COR-L47 (cell line): ENCODE data around the gene TMEM30B.
"Not testable (repeated sequence)": the region's sequence is repeated elsewhere in the genome, so short reads cannot be mapped to it uniquely, and the experiment has no call there.

Experiments
- DNase-seq: peaks from one replicate; lab custom pipeline; 2025; lab: John Stamatoyannopoulos, UW

Gene TMEM30B, protein sequence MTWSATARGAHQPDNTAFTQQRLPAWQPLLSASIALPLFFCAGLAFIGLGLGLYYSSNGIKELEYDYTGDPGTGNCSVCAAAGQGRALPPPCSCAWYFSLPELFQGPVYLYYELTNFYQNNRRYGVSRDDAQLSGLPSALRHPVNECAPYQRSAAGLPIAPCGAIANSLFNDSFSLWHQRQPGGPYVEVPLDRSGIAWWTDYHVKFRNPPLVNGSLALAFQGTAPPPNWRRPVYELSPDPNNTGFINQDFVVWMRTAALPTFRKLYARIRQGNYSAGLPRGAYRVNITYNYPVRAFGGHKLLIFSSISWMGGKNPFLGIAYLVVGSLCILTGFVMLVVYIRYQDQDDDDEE

DNA sequence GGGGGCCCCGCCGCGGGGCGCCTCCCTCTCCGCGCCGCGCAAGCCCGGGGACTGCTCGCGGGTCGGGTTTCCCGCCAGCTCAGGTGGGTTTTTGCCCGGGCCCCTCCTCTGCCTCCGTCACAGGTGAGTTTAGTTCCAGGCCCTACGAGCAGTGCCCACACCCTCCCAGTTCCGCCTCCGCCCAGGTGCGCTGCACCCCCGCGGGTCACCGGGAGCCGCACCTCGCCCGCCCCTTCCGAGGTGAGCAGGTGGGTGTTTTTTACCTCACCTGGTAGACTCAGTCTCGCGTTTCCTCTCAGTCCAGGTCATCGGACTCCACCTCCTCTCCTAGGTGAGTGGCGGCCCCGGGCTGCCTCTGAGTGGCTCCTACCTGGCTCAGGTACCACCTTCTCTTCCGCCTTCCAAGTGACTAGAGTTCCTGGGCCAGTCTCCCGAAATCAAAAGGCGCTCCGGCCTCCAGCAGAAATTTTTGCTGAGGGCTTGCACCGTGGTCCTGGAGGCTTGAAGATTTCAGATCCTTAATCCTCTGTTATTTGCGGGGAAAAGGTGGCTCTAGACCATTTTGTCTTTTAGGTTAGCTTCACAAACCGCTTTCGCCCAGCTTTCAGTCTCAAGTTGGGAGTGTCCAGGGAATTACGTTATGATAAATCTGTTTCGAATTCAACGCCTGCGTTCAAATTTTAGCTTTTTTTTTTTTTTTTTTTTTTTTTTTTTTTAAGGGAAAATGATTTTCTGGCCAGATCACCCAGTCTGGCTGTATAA lies at the start of gene TMEM30B:
Gene TMEM30B, minus strand, starts transcription at position 153 of the 762 bp plus-strand sequence. CDS start 191 bp downstream, outside the sequence.
- DNase-seq = peak; percentile 30

DNA sequence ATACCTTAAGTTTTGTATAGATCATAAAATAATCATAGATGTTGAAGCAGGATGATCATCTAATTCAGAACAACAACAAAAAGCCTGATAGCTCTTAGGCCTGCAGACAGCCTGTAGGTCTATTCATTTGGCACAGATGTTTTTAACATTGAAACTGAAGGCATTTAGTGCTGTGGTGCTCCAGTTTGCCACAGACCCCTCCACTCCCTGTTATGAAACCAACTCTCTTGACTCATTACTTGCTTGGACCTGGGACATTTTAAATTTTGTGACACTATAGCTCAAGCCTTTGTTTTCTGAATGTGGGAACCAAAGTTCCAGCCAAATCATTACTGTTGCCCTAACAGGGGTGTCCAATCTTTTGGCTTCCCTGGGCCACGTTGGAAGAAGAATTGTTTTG lies 49.4 kb upstream of the TMEM30B start:
- no peak for DNase-seq

DNA sequence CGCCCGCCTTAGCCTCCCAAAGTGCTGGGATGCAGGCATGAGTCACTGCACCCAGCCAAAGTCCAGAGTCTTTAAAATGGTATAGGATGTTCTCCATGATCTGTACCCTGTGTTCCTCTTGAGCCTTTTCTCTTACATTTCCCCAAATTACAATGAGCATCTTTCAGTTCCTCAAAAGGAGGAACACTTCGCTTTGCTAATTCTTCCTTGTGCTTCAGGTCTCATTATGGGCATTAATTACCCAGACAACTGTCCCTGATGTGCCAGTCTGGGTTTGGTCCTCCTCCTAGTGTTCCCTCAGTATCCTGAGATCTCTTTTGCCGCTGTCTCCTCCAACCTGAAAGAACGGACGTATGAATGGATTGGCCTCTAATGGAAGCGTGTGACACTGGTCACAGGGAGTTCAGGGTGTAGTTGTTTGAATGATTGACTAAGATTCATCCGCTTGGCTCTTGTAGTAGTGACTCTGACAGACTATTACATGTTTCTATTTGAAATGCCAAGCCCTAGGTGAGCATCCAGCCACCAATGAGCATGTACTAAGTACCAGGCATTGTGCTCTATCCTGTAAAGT lies 48.4 kb upstream of the TMEM30B start:
- DNase-seq = no peak

DNA sequence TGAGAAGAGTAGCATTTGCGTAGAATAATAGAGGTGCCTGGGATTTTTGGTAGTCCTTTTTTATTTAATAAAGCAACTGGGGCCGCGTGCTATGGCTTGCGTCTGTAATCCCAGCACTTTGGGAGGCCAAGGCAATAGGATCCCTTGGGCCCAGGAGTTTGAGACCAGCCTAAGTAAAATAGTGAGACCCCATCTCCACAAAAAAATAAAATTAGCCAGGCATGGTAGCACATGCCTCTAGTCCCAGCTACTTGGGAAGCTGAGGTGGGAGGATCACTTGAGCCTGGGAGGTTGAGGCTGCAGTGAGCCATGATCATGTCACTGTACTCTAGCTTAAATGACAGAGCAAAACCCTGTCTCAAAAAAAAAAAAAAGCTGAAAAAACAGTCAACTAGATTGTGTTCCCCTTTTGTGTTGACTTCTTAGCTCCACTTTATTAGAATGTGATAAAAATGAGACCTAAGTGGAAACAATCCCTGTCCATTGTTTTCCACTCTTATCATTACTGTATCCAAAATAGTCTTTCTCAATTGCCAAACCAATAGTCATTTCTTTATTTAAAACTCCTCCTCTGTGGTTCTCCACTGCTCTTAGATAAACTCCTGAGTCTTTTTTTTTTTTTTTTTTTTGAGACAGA lies 47.6 kb upstream of the TMEM30B start:
- no peak for DNase-seq

DNA sequence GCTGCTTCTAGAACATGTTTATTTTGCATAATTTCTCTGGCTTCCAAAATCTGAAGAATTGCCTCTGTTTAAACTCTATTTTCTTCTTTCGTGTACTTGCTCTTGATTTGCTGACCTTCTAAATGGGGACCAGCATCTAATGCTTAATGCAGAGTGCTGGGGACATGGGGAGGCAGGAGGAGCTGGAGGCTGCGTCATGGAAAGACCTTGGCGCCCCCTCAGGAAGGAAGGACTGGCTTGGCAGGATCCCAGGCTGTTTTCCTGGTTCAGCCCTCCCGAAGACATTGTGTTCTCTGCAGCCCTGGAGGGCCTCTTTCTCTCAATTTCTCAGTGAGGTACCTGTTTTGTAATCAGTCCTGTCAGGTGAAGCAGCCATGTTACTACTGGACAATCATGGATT lies 45.7 kb upstream of the TMEM30B start:
- DNase-seq = no peak

DNA sequence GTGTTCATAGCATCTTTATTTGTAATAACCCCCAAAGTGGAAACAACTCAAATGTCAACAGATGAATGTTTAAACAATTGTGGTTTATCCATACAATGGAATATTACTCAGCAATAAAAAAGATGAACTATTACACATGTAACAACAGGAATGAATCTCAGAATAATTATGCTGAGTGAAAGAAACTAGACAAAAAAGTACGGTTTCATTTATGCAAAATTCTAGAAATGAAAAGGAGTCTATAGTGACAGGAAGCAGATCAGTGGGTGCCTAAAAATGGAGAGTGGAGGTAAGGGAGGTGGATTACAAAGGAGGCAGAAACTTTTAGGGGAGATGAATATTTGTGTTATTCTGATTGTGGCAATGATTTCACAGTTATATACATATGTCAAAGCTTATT lies 45.0 kb upstream of the TMEM30B start:
- DNase-seq = no peak

DNA sequence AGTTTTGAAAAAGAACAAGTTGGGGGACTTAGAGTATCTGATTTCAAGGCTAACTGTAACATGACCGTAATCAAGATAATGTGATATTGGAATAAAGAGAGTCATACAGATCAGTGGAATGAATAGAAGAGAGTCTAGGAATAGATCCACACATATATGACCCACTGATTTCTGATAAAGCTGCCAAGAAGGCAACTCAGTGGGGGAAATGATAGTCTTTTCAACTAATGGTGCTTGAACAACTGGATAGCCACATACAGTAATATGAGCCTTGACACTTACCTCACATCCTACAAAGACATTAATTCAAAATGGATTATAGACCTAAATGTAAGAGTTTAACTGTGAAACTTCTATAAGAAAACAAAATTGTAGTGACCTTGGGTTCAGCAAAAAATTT lies 44.0 kb upstream of the TMEM30B start:
- no peak for DNase-seq

DNA sequence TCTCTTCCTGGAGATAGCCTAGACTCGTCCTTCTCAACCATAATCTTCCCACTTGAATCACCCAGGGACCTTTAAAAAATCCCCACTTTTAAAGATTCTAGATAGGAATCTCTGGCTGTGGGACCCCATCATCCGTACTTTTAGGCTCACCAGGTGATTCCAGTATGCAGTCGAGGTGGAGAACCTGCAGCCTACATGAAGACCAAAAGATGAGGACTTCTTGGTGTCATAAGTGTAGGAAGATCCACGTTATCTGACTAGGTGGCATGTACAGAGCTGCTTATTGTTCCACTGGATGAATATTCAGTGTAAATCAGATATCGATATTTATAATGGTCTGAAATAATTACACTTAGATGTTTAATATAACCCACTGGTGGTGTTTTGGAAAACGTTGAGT lies 42.8 kb upstream of the TMEM30B start:
- DNase-seq = no peak

DNA sequence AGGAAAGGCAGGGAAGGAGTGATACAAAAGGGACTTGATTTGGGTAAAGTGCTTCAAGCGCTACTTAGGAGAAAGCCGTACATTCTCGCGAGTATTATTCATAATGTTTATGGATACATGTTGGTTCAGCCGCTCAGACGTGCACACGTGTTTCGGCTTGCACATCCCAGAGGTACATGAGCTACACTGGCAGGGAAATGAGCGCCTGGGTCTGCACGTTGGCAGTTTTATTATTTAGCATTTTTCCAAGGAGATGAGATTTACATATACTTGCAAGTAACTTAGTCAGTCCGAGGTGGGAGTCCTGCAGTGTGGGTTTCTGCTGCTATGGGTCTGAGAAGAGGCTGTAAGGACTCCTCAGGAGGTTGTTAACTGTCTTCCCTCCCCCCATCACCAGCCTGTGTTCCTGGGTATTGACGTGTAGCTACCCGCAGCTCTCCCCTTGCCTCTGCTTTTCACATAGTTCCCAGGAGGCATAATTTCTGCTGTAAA lies 41.7 kb upstream of the TMEM30B start:
- no peak for DNase-seq

DNA sequence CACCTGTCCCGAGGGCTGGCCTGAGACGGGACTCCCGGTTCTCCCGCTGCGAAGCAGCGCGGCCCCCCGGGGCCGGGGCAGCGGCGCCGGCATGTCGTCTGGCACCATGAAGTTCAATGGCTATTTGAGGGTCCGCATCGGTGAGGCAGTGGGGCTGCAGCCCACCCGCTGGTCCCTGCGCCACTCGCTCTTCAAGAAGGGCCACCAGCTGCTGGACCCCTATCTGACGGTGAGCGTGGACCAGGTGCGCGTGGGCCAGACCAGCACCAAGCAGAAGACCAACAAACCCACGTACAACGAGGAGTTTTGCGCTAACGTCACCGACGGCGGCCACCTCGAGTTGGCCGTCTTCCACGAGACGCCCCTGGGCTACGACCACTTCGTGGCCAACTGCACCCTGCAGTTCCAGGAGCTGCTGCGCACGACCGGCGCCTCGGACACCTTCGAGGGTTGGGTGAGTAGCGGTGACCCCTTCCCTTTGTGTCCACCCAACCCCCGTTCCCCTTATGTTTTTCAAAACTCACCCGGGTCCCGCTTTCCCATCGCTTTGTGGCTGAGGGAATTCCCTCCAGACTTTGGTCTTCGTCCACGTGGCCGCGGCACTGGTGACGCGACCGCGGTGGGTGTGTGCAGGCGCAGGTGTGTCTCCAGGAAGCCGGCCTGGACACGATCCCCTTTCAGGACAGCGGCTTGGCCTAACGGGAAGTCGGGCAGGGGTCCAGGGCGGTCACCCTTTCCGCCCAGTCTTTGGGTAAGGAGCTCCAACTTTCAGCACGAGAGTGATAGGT lies 41.1 kb upstream of the TMEM30B start:
- DNase-seq = no peak

DNA sequence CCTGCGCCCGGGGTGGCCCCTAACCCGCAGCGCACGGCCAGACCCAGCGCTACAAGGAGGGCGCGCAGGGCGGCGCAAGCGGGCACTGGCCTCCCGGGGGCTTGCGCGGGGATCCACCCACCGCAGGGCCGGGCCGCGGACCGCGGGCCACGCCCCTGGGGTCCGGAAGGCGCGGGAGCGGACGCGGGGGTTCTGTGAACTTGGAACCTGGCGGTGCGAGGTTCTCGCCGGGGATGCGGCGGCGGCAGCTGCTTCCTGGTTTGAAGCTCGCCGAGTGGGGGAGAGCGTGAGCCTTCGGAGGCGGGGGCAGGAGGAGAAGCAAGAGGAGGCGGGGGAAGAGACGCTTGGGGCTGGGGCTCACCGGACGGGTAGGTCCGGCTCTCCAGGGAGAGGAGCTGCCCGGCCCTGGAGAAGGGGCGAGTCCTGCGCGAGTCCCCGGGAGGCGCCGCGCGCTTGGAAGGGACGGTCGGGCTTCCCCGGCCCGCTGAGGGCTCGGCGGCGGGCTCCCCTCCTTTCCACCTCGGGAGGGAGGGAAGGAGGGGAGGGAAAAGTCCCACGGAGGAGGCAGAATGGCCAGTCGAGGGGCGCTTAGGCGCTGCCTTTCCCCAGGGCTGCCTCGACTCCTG lies 40.4 kb upstream of the TMEM30B start, which contains the start of gene PRKCH:
Gene PRKCH, plus strand, starts transcription at position 195 of the 626 bp plus-strand sequence. CDS start 523 bp downstream, outside the sequence.
- peak; percentile 50 for DNase-seq

DNA sequence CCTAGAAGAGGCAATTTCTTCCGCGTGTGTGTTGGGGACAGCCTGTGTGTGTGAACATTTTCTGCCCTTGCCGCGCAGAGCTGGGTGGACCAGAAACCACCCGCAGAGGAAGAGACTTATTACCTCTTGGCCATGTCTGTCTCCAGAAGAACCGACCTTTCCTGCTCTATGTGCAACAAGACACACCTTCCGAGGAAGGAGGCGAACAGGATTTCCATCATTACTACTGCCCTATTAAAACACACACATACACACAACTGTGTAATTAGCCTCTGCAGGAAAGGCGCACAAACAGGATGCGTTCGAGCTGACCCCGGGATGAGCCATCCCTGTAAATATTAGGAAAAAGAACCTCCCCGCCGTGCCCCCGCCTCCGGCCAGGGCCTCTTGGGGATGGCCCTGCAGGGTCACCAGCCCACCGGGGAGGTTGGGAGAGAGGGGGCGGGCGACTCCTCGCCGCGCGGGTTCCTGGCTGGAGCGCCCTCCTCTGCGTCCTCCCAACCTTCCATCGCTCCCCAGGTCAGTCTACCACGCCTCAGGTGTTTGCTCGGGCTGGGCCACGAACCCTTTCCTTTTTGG lies 39.8 kb upstream of the TMEM30B start:
- DNase-seq = no peak

DNA sequence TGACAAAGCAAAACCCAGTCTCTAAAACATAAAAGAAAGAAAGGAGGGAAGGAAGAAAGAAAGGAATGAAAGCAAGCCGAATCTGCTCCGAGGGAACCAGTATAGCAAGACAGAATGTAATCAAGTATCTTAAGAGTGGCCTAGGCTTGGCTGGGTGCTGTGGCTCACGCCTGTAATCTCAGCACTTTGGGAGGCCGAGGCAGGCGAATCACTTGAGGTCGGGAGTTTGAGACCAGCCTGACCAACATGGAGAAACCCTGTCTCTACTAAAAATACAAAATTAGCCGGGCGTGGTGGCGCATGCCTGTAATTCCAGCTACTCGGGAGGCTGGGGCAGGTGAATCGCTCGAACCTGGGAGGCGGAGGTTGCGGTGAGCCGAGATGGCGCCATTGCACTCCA lies 39.0 kb upstream of the TMEM30B start:
- not testable (repeated sequence) for DNase-seq

DNA sequence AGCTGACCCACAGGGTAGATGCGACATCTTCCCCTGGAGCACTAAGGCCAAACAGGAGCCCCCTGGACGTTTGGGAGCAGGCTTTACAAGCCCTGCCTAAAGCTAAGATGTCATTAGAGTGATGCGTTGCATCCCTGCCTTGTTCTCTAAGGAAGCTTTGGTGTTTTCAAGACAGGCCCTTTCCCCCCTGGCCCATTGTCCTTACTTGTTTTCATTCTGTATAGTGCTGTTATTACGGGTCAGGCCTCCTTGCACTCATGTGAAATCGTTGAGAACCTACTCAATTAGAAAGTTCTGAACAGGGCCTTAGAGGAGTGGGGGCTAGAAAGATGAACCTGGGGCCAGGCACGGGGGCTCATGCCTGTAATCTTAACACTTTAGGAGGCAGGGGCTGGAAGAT lies 38.6 kb upstream of the TMEM30B start:
- DNase-seq = no peak

DNA sequence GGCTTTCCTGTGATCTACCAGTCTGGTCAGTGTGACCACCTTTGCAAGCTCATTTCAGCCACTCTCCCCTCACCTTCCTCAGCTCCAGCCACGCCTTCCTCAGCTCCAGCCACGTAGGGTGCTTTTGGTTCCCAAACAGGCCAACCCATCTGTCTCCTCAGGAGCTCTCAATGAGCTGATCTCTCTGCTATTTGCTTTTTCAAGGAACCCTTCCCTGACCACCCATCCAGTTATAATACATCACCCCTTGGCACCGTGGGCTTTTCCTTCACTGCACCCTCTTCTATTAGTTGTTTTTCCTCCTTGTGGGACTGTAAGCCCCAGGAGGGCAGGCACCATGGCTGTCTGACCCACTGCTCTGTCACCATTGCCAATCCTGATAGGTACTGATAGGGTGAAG lies 37.9 kb upstream of the TMEM30B start:
- no peak for DNase-seq

DNA sequence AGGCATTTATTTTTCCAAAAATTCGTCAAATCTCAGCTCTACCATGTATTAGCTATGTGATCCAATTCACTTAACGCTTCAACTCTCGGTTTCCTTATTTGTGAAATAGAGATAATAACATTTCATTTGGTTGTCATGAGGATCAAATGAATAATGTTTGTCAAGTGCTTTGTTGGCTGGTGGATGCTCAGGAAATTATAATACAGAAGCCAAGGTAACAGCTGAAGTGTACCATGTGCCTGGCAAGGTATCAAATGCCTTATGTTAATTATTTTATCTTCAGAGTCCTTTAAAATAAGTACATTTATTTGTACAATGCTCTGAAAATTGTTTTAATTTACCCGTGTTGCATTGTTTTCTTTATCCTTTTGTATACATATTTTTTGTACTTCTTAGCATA lies 34.2 kb upstream of the TMEM30B start:
- no peak for DNase-seq

DNA sequence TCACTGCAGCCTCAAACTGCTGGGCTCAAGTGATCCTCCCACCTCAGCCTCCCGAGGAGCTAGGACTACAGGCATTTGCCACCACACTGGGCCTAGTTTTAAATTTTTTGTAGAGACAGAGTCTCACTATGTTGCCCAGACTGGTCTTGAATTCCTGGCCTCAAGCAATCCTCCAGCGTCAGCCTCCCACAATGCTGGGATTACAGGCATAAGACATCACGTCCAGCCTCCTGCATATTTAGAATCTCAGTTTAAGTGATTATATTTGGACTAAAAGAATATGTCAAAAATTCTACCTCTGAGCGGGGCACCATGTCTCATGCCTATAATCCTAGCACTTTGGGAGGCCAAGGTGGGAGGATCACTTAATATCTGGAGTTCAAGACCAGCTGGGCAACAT lies 27.6 kb upstream of the TMEM30B start:
- not testable (repeated sequence) for DNase-seq

DNA sequence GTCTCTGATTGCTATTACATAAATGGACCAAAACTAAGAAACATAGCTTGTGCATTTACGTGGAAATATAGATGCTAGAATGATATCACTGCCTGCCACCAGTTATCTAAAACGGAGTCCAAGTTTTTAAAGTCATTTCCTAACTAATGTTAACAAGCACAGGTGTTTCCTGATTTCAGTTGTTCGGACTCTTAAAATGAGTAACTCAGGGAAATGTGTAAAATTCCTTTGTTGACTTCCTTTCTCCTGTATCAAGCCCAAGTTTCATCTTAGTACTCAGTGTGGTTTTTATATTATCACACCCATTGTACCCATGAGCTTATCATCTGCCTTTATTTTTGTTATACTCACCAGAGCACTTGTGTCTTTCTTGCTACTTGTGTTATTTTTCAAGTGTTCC lies 27.1 kb upstream of the TMEM30B start:
- no peak for DNase-seq

DNA sequence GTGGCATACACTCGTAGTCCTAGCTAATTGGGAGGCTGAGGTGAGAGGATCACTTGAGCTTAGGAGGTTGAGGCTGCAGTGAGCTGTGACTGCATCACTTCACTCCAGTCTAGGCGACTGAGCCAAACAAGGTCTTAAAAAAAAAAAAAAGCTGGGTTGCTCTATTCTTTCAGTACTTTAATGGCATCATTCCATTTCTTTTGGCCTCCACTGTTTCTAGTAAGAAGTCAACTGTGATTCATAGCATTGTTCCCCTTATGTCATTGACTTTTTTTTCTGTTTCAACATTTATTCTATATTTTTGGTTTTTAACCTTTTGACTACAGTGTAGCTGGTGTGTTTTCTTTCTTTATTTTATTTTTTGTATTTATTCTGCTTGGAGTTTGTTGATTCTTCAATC lies 23.6 kb upstream of the TMEM30B start:
- DNase-seq = no peak

DNA sequence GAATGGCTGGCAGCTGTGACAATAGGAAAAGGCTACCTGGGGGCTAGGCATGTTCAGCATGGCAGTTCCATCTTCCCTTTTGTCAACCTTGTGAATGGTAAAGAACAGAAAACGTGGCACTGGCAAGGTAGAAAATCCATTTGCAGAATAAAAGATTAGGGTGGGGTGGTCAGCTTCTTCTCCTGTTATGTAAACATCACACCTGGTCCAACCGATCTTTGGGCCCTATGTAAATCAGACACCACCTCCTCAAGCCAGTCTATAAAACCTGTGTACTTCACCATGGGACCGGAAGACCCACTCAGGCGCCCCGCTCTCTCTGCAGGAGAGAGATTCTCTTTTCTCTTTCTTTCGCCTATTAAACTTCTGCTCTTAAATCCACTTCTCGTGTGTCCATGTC lies 19.6 kb upstream of the TMEM30B start:
- no peak for DNase-seq

DNA sequence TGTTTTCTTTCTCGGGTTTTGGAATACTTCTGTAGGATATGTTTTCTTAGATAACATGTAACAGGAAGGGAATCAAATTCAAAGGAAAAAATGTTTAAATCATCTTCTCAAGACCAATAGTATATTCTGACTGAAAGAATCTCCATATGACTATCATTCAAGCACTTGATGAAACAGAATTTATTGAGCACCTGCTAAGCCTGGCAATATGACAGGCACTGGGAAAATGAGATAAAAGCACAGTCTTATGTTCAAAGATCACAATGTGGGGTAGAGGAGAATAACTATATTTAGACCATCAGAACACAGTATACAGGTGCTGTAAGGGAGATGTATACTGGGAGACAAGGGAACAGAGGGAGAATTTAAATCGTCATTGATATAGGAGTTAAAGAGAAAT lies 19.1 kb upstream of the TMEM30B start:
- DNase-seq = no peak
